GM23338 (cell line): ENCODE results near the gene TFB1M. TPM values are rescaled to one million over a fixed set of nuclear protein-coding genes. Genes with fewer than 3 reads are reported as not detected.

Source experiments
- ATAC-seq: fragments of 200-7000 bp; cut with Tn5 transposase; 3 replicates; pipeline ENCODE4 v1.9.1; 2020
- DNase-seq: peaks from one replicate; pipeline ENCODE4 v3.0.0-alpha.2; 2015; ENCODE audit warnings: low spot score
- H2AFZ ChIP-seq: fragments of 200-600 bp; sonication (generic); 2 replicates; pipeline ENCODE4 v1.8.0; 2016; ENCODE audit warnings: antibody characterized with exemption, mild to moderate bottlenecking, moderate library complexity
- H3F3A ChIP-seq: fragments of 200-600 bp; sonication (generic); replicated peaks from 2 replicates; pipeline ENCODE4 v1.8.0; 2017; ENCODE audit warnings: antibody characterized with exemption, mixed run types, low read depth
- H3K27ac ChIP-seq: fragments of 200-600 bp; sonication (generic); 2 replicates; pipeline ENCODE4 v1.6.1; 2016; ENCODE audit warnings: low read depth
- H3K27me3 ChIP-seq: fragments of 200-600 bp; sonication (generic); 2 replicates; pipeline ENCODE4 v1.8.0; 2016; ENCODE audit warnings: mild to moderate bottlenecking, mixed run types, moderate library complexity; ENCODE audit not compliant: insufficient read depth
- H3K36me3 ChIP-seq: fragments of 200-600 bp; sonication (generic); 2 replicates; pipeline ENCODE4 v1.8.0; 2016; ENCODE audit warnings: mild to moderate bottlenecking; ENCODE audit not compliant: insufficient read depth
- H3K4me1 ChIP-seq: fragments of 200-600 bp; sonication (generic); 2 replicates; pipeline ENCODE4 v1.8.0; 2016; ENCODE audit warnings: mild to moderate bottlenecking, moderate library complexity; ENCODE audit not compliant: insufficient read depth
- H3K4me2 ChIP-seq: fragments of 200-600 bp; sonication (generic); 2 replicates; pipeline ENCODE4 v1.7.1; 2017; ENCODE audit warnings: mixed run types
- H3K4me3 ChIP-seq: fragments of 200-600 bp; sonication (generic); 2 replicates; pipeline ENCODE4 v1.6.1; 2016; ENCODE audit warnings: mixed run types
- H3K79me2 ChIP-seq: fragments of 200-600 bp; sonication (generic); replicated peaks from 2 replicates; pipeline ENCODE4 v1.8.0; 2017; ENCODE audit warnings: mild to moderate bottlenecking; ENCODE audit not compliant: insufficient read depth
- H3K9me2 ChIP-seq: fragments of 200-600 bp; sonication (generic); 2 replicates; pipeline ENCODE4 v1.8.0; 2017; ENCODE audit not compliant: insufficient read depth
- H4K20me1 ChIP-seq: fragments of 200-600 bp; sonication (generic); replicated peaks from 2 replicates; pipeline ENCODE4 v1.8.0; 2017; ENCODE audit warnings: mild to moderate bottlenecking; ENCODE audit not compliant: insufficient read depth
- H3K27ac Mint-ChIP-seq: 2 replicates; pipeline ENCODE4 v1.8.0; 2020; ENCODE audit warnings: inconsistent platforms, mild to moderate bottlenecking, moderate library complexity, mixed read lengths
- H3K27me3 Mint-ChIP-seq: 3 replicates; pipeline ENCODE4 v1.8.0; 2022; ENCODE audit warnings: low read depth, mild to moderate bottlenecking, moderate library complexity, mixed read lengths, inconsistent platforms; ENCODE audit not compliant: insufficient read depth, poor library complexity
- H3K36me3 Mint-ChIP-seq: 3 replicates; pipeline ENCODE4 v1.8.0; 2021; ENCODE audit warnings: low read depth, mild to moderate bottlenecking, inconsistent platforms, moderate library complexity, mixed read lengths
- H3K4me1 Mint-ChIP-seq: 3 replicates; pipeline ENCODE4 v1.8.0; 2020; ENCODE audit warnings: mild to moderate bottlenecking, inconsistent platforms, mixed read lengths
- H3K4me3 Mint-ChIP-seq: 3 replicates; pipeline ENCODE4 v1.8.0; 2021; ENCODE audit warnings: moderate library complexity, mild to moderate bottlenecking, inconsistent platforms, mixed read lengths
- H3K9me3 Mint-ChIP-seq: 3 replicates; pipeline ENCODE4 v1.8.0; 2020; ENCODE audit warnings: moderate library complexity, mild to moderate bottlenecking, inconsistent platforms, mixed read lengths
- CREB1 ChIP-seq: fragments of 250-450 bp; sonication (Bioruptor Pico); IDR thresholded peaks from 2 replicates; pipeline ENCODE4 v1.5.0; 2020; ENCODE audit warnings: low read depth, mild to moderate bottlenecking, moderate library complexity
- CTCF ChIP-seq, 2 experiments: fragments of 200-600 bp in 1 of 2; sonication (generic) in 1 of 2; conservative IDR thresholded peaks; 2 replicates each; pipeline versions ENCODE4 v1.5.1 to v1.6.1; 2016 to 2017; ENCODE audit warnings: antibody characterized with exemption in 2 of 2, low read depth in 2 of 2, mild to moderate bottlenecking in 2 of 2, moderate library complexity in 1 of 2
- ETS1 ChIP-seq: IDR thresholded peaks from 2 replicates; pipeline ENCODE4 v1.6.1; 2016; ENCODE audit warnings: antibody characterized with exemption
- EZH2 ChIP-seq: fragments of 200-600 bp; sonication (generic); IDR thresholded peaks from one replicate; pipeline ENCODE4 v1.8.0; 2017; ENCODE audit warnings: antibody characterized with exemption, mild to moderate bottlenecking, low read depth; ENCODE audit not compliant: unreplicated experiment
- EZH2phosphoT487 ChIP-seq: fragments of 200-600 bp; sonication (generic); IDR thresholded peaks from one replicate; pipeline ENCODE4 v1.8.1; 2018; ENCODE audit warnings: antibody characterized with exemption; ENCODE audit not compliant: unreplicated experiment
- JUNB ChIP-seq: IDR thresholded peaks from one replicate; pipeline ENCODE4 v1.6.1; 2016; ENCODE audit warnings: antibody characterized with exemption; ENCODE audit not compliant: unreplicated experiment
- NANOG ChIP-seq: IDR thresholded peaks from 2 replicates; pipeline ENCODE4 v1.6.1; 2016; ENCODE audit warnings: antibody characterized with exemption, borderline replicate concordance
- STAT1 ChIP-seq: IDR thresholded peaks from one replicate; pipeline ENCODE4 v1.6.1; 2016; ENCODE audit warnings: antibody characterized with exemption; ENCODE audit not compliant: unreplicated experiment
- ZNF114 ChIP-seq: fragments of 250-450 bp; sonication (Bioruptor Pico); IDR thresholded peaks from 2 replicates; pipeline ENCODE4 v1.5.0; 2020; ENCODE audit warnings: mild to moderate bottlenecking, moderate library complexity
- ZNF331 ChIP-seq: fragments of 250-450 bp; sonication (Bioruptor Pico); IDR thresholded peaks from 2 replicates; pipeline ENCODE4 v1.5.0; 2020; ENCODE audit warnings: low read depth, mild to moderate bottlenecking, moderate library complexity
- polyA plus RNA-seq: library from polyadenylated mRNA; unstranded; fragments of >200 nt; fragmentation: Nextera tagmentation; extraction: Ambion mirVana; gene quantifications from 2 replicates; pipeline ENCODE4 v1.2.1, GENCODE V29; 2016
- total RNA-seq: library from RNA; depleted of rRNA; stranded (reverse); fragments of >200 nt; shearing (Covaris generic); gene quantifications from 2 replicates; pipeline ENCODE4 v1.2.3, GENCODE V29; 2014
- TF ChIP-seq, protein P1 (sequence below): IDR thresholded peaks from one replicate; pipeline ENCODE4 v1.6.1; 2018; ENCODE audit warnings: antibody characterized with exemption; ENCODE audit not compliant: unreplicated experiment
- TF ChIP-seq, protein P2 (sequence below): fragments of 250-450 bp; sonication (Bioruptor Pico); IDR thresholded peaks from 2 replicates; pipeline ENCODE4 v1.5.0; 2020; ENCODE audit warnings: mild to moderate bottlenecking, moderate library complexity

TFB1M gene
- total and polyA plus RNA-seq, 2 experiments from 2014 or later: 51.1 to 66.9 TPM

DNA sequence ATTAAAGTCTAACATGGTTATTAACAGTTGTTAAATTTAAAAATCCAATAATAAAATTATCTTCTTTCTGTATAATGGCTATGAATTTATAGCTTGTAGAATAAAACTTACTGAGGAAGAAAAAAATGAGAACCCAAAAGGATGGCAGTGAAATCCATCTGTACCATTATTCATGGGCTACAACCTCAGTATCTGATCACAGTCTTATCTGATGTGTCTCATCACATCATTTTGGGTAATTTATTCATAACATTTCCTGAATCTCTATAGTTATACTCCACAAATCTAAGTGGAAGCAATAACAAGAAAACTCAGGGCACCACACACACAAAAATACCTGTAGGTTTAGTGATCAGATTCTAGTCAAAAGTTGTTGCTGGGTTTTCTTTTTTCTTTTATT, 43.1 kb downstream of the TFB1M start (continued):
- TF ChIP-seq, protein P1, sequence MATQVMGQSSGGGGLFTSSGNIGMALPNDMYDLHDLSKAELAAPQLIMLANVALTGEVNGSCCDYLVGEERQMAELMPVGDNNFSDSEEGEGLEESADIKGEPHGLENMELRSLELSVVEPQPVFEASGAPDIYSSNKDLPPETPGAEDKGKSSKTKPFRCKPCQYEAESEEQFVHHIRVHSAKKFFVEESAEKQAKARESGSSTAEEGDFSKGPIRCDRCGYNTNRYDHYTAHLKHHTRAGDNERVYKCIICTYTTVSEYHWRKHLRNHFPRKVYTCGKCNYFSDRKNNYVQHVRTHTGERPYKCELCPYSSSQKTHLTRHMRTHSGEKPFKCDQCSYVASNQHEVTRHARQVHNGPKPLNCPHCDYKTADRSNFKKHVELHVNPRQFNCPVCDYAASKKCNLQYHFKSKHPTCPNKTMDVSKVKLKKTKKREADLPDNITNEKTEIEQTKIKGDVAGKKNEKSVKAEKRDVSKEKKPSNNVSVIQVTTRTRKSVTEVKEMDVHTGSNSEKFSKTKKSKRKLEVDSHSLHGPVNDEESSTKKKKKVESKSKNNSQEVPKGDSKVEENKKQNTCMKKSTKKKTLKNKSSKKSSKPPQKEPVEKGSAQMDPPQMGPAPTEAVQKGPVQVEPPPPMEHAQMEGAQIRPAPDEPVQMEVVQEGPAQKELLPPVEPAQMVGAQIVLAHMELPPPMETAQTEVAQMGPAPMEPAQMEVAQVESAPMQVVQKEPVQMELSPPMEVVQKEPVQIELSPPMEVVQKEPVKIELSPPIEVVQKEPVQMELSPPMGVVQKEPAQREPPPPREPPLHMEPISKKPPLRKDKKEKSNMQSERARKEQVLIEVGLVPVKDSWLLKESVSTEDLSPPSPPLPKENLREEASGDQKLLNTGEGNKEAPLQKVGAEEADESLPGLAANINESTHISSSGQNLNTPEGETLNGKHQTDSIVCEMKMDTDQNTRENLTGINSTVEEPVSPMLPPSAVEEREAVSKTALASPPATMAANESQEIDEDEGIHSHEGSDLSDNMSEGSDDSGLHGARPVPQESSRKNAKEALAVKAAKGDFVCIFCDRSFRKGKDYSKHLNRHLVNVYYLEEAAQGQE: no peak

GRCh38 chr6:155270561-155271091, 43.7 kb downstream of the TFB1M start:
- no peak for DNase-seq
- peaks cover 2% of the 10 kb centered on the region; the same call in 1 of the 3 replicates for H3K9me3 Mint-ChIP-seq

More at GRCh38 chr6:155270561-155271091, 43.7 kb downstream of the TFB1M start:
- no peaks in the 10 kb centered on the region for H4K20me1 ChIP-seq
- H3K4me1 ChIP-seq: peaks cover 22% of the 10 kb centered on the region
- Mint-ChIP-seq H3K4me1 (peaks cover 26% of the 10 kb centered on the region), H3K27ac (no peak overlapping the region), H3K4me3 (no peak overlapping the region), H3K27me3 (no peaks in the 10 kb centered on the region), H3K36me3 (peaks cover 36% of the 10 kb centered on the region)
- no peaks in the 10 kb centered on the region for H3F3A ChIP-seq
- H2AFZ ChIP-seq: no peak overlapping the region
- TF ChIP-seq EZH2phosphoT487 (no peak), ETS1 (no peak), STAT1 (no peak), CREB1 (CRISPR knock-in tag) (no peak), ZNF114 (CRISPR knock-in tag) (no peak), EZH2 (no peak), ZNF331 (CRISPR knock-in tag) (no peak), CTCF (conservative IDR thresholded peaks at IDR 0.05; ENCODE audit: low read depth in 2 of 2) (no peak), JUNB (no peak), NANOG (no peak)
- TF ChIP-seq, protein P2, sequence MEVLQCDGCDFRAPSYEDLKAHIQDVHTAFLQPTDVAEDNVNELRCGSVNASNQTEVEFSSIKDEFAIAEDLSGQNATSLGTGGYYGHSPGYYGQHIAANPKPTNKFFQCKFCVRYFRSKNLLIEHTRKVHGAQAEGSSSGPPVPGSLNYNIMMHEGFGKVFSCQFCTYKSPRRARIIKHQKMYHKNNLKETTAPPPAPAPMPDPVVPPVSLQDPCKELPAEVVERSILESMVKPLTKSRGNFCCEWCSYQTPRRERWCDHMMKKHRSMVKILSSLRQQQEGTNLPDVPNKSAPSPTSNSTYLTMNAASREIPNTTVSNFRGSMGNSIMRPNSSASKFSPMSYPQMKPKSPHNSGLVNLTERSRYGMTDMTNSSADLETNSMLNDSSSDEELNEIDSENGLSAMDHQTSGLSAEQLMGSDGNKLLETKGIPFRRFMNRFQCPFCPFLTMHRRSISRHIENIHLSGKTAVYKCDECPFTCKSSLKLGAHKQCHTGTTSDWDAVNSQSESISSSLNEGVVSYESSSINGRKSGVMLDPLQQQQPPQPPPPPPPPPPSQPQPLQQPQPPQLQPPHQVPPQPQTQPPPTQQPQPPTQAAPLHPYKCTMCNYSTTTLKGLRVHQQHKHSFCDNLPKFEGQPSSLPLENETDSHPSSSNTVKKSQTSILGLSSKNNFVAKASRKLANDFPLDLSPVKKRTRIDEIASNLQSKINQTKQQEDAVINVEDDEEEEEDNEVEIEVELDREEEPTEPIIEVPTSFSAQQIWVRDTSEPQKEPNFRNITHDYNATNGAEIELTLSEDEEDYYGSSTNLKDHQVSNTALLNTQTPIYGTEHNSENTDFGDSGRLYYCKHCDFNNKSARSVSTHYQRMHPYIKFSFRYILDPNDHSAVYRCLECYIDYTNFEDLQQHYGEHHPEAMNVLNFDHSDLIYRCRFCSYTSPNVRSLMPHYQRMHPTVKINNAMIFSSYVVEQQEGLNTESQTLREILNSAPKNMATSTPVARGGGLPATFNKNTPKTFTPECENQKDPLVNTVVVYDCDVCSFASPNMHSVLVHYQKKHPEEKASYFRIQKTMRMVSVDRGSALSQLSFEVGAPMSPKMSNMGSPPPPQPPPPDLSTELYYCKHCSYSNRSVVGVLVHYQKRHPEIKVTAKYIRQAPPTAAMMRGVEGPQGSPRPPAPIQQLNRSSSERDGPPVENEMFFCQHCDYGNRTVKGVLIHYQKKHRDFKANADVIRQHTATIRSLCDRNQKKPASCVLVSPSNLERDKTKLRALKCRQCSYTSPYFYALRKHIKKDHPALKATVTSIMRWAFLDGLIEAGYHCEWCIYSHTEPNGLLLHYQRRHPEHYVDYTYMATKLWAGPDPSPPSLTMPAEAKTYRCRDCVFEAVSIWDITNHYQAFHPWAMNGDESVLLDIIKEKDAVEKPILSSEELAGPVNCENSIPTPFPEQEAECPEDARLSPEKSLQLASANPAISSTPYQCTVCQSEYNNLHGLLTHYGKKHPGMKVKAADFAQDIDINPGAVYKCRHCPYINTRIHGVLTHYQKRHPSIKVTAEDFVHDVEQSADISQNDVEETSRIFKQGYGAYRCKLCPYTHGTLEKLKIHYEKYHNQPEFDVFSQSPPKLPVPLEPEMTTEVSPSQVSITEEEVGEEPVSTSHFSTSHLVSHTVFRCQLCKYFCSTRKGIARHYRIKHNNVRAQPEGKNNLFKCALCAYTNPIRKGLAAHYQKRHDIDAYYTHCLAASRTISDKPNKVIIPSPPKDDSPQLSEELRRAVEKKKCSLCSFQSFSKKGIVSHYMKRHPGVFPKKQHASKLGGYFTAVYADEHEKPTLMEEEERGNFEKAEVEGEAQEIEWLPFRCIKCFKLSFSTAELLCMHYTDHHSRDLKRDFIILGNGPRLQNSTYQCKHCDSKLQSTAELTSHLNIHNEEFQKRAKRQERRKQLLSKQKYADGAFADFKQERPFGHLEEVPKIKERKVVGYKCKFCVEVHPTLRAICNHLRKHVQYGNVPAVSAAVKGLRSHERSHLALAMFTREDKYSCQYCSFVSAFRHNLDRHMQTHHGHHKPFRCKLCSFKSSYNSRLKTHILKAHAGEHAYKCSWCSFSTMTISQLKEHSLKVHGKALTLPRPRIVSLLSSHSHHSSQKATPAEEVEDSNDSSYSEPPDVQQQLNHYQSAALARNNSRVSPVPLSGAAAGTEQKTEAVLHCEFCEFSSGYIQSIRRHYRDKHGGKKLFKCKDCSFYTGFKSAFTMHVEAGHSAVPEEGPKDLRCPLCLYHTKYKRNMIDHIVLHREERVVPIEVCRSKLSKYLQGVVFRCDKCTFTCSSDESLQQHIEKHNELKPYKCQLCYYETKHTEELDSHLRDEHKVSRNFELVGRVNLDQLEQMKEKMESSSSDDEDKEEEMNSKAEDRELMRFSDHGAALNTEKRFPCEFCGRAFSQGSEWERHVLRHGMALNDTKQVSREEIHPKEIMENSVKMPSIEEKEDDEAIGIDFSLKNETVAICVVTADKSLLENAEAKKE (CRISPR knock-in tag): no peak
- no peaks in the 10 kb centered on the region for H3K27me3 ChIP-seq
- H3K4me3 ChIP-seq: no peak overlapping the region
- no peaks in the 10 kb centered on the region for H3K9me2 ChIP-seq
- no peak overlapping the region for H3K27ac ChIP-seq
- no peak for ATAC-seq
- H3K79me2 ChIP-seq: 0 out of 2 replicates have a peak, but pooled peaks cover 5% of the 10 kb centered on the region
- H3K36me3 ChIP-seq: no peaks in the 10 kb centered on the region
- H3K4me2 ChIP-seq: no peak overlapping the region
